Inferior parietal cortex (tissue), 1 donor: ENCODE data around the gene NYAP1.
"Not testable (repeated sequence)": the region's sequence is repeated elsewhere in the genome, so short reads cannot be mapped to it uniquely, and the experiment has no call there.

Source experiments
- DNase-seq: peaks from one replicate; pipeline ENCODE4 v3.0.0-alpha.2; 2016; ENCODE audit errors: extremely low spot score

The NYAP1 gene

GRCh38 chr7:100483090-100483721 lies 521 bp upstream of the NYAP1 start:
- peak; percentile 61 for DNase-seq

GRCh38 chr7:100484673-100485045 lies 932 bp downstream of the NYAP1 start:
- DNase-seq: no peak

GRCh38 chr7:100485471-100485876 lies 1.7 kb downstream of the NYAP1 start:
- no peak for DNase-seq

GRCh38 chr7:100486111-100486636 lies 2.4 kb downstream of the NYAP1 start:
- no peak for DNase-seq

GRCh38 chr7:100486753-100487446 lies 3.2 kb downstream of the NYAP1 start:
- DNase-seq: no peak

- DNase-seq: no peak
Measured at GRCh38 chr7:100488333-100489095, 4.8 kb downstream of the NYAP1 start.

- no peak for DNase-seq
Measured at GRCh38 chr7:100489121-100489520, 5.4 kb downstream of the NYAP1 start.

GRCh38 chr7:100489824-100490223 lies 6.1 kb downstream of the NYAP1 start:
- peak; percentile 96 for DNase-seq

GRCh38 chr7:100490483-100491191 lies 6.9 kb downstream of the NYAP1 start:
- DNase-seq: no peak

GRCh38 chr7:100491192-100491578 lies 7.5 kb downstream of the NYAP1 start:
- DNase-seq: no peak

GRCh38 chr7:100492738-100493475 lies 9.2 kb downstream of the NYAP1 start:
- DNase-seq: no peak

GRCh38 chr7:100493476-100494264 lies 9.9 kb downstream of the NYAP1 start:
- DNase-seq: no peak

GRCh38 chr7:100496509-100496908 lies 12.8 kb downstream of the NYAP1 start:
- no peak for DNase-seq

- not testable (repeated sequence) for DNase-seq
Measured at GRCh38 chr7:100500743-100501142, 17.0 kb downstream of the NYAP1 start.

GRCh38 chr7:100504031-100504430 lies 20.3 kb downstream of the NYAP1 start:
- DNase-seq: not testable (repeated sequence)

- DNase-seq: no peak
Measured at GRCh38 chr7:100504887-100505611, 21.3 kb downstream of the NYAP1 start.

- no peak for DNase-seq
Measured at GRCh38 chr7:100506356-100506923, 22.7 kb downstream of the NYAP1 start.

GRCh38 chr7:100509231-100509630 lies 25.5 kb downstream of the NYAP1 start:
- DNase-seq: no peak
